Karpas-422 (cell line): Measurements from ENCODE around the gene HSPA1L. TPM values are rescaled to one million over a fixed set of nuclear protein-coding genes. Genes with fewer than 3 reads are reported as not detected.
"Not testable (repeated sequence)": the region's sequence is repeated elsewhere in the genome, so short reads cannot be mapped to it uniquely, and the experiment has no call there.

ENCODE experiments used
- DNase-seq: peaks from one replicate; pipeline ENCODE4 v3.0.0-alpha.2; 2015
- H2AFZ ChIP-seq: fragments of 200-600 bp; sonication (generic); 2 replicates; pipeline ENCODE4 v1.6.1; 2014; ENCODE audit warnings: antibody characterized with exemption, low read length, mixed read lengths
- H3K27ac ChIP-seq: fragments of 200-600 bp; sonication (generic); 2 replicates; pipeline ENCODE4 v1.5.1; 2014; ENCODE audit warnings: mild to moderate bottlenecking, low read length, moderate library complexity
- H3K27me3 ChIP-seq: fragments of 200-600 bp; sonication (generic); 2 replicates; pipeline ENCODE4 v1.6.1; 2014; ENCODE audit warnings: low read length, mixed read lengths
- H3K36me3 ChIP-seq: fragments of 200-600 bp; sonication (generic); 2 replicates; pipeline ENCODE4 v1.6.1; 2014; ENCODE audit warnings: low read length, mixed read lengths; ENCODE audit not compliant: insufficient read depth
- H3K4me1 ChIP-seq: fragments of 200-600 bp; sonication (generic); 2 replicates; pipeline ENCODE4 v1.6.1; 2014; ENCODE audit warnings: mild to moderate bottlenecking, low read length, mixed read lengths
- H3K4me2 ChIP-seq: fragments of 200-600 bp; sonication (generic); 2 replicates; pipeline ENCODE4 v1.6.1; 2014; ENCODE audit warnings: low read length, low read depth, mild to moderate bottlenecking; ENCODE audit not compliant: poor library complexity, severe bottlenecking
- H3K4me3 ChIP-seq: fragments of 200-600 bp; sonication (generic); 2 replicates; pipeline ENCODE4 v1.5.1; 2014; ENCODE audit warnings: mild to moderate bottlenecking, antibody characterized with exemption, low read length, mixed read lengths
- H3K79me2 ChIP-seq: fragments of 200-600 bp; sonication (generic); 2 replicates; pipeline ENCODE4 v1.6.1; 2014; ENCODE audit warnings: mild to moderate bottlenecking, low read length, mixed read lengths
- H3K9ac ChIP-seq: fragments of 200-600 bp; sonication (generic); 2 replicates; pipeline ENCODE4 v1.6.0; 2014; ENCODE audit warnings: low read length
- H3K9me2 ChIP-seq: fragments of 200-600 bp; sonication (generic), shearing (Covaris generic); replicated peaks from 2 replicates; pipeline ENCODE4 v1.6.0; 2014; ENCODE audit warnings: mild to moderate bottlenecking, low read length, moderate library complexity; ENCODE audit not compliant: insufficient read depth
- H3K9me3 ChIP-seq: fragments of 300-700, 200-600 bp; sonication (generic); 2 replicates; pipeline ENCODE4 v1.6.1; 2014; ENCODE audit warnings: low read length, mixed read lengths
- H4K20me1 ChIP-seq: fragments of 200-600 bp; sonication (generic); 2 replicates; pipeline ENCODE4 v1.6.1; 2014; ENCODE audit warnings: mild to moderate bottlenecking, antibody characterized with exemption, low read length, low read depth; ENCODE audit not compliant: insufficient read depth
- total RNA-seq: library from RNA; depleted of rRNA; stranded (reverse); fragments of >200 nt; shearing (Covaris generic); gene quantifications from 2 replicates; pipeline ENCODE4 v1.2.3, GENCODE V29; 2014; ENCODE audit warnings: low replicate concordance

HSPA1L gene
- total RNA-seq, 1 experiment from 2014 or later: not detected

GRCh38 chr6:31823592-31824196, 8.6 kb upstream of the HSPA1L start:
- not testable (repeated sequence) for DNase-seq

DNA sequence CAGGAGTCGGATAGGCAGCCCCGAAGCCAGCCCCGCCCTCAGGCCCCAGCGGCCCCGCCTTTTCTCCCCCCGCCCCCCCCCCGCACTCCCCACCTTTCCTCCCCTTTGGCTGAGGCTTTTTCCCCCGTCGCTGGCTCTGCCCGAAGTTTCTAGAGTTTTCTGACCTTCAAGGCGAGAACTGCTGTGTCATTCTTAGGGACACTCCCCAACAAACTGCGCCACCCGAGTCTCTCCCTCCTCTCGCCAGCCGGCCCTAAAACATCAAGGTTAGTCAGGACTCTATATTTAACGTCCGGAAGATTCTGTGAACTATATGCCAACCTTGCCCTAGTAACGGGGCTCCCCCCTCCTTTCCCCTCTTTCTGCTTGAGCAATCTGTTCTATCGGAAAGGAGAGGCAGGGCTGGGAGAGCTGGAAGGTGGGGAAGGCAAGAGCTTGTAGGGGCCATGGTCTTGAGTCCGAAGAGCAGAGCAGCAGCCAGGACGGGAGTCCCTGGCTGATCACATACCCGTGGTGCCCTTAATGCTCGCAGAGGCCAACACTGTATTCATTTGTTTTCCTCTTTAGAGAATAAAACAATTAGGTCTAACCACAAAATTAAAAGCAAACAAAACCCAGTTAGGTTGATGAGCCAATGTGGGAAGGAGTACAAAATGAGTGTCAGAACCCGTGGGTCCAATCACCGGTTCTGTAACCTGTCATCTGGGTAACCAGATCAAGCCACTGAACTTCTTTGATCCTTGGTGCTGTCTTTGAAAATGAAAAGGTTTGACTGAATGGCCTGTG, 7.1 kb upstream of the HSPA1L start:
- H4K20me1 ChIP-seq: no peaks in the 10 kb centered on the region
- H3K27me3 ChIP-seq: no peaks in the 10 kb centered on the region
- H3K27ac ChIP-seq: peak overlapping the region; percentile 69
- no peaks in the 10 kb centered on the region for H3K9me3 ChIP-seq
- DNase-seq: peak; percentile 84
- peaks cover 3% of the 10 kb centered on the region; the same call in 1 of the 2 replicates for H3K79me2 ChIP-seq
- peak overlapping the region; percentile 89 for H3K4me3 ChIP-seq
- H3K36me3 ChIP-seq: no peaks in the 10 kb centered on the region
- peak overlapping the region; percentile 98 for H2AFZ ChIP-seq
- peaks cover 31% of the 10 kb centered on the region for H3K4me1 ChIP-seq
- H3K9ac ChIP-seq: peak overlapping the region; percentile 85
- H3K4me2 ChIP-seq: peak overlapping the region; percentile 100
- no peaks in the 10 kb centered on the region for H3K9me2 ChIP-seq

More at GRCh38 chr6:31823592-31824196, 8.6 kb upstream of the HSPA1L start:
- H3K4me2 ChIP-seq, H4K20me1 ChIP-seq, H3K79me2 ChIP-seq, H3K9me2 ChIP-seq, H3K27me3 ChIP-seq, H3K27ac ChIP-seq, H2AFZ ChIP-seq, H3K9ac ChIP-seq, H3K4me3 ChIP-seq, H3K9me3 ChIP-seq, H3K36me3 ChIP-seq: not testable (repeated sequence)
- H3K4me1 ChIP-seq: peaks cover 31% of the 10 kb centered on the region

GRCh38 chr6:31821301-31822035, 6.4 kb upstream of the HSPA1L start:
- Histone ChIP-seq H3K4me3 (peak overlapping the region; percentile 89), H3K9me2 (no peaks in the 10 kb centered on the region), H3K9ac (peak overlapping the region; percentile 85), H3K27me3 (no peaks in the 10 kb centered on the region), H3K4me1 (peaks cover 28% of the 10 kb centered on the region), H2AFZ (peak overlapping the region; percentile 82), H3K79me2 (peaks cover 3% of the 10 kb centered on the region; the same call in 1 of the 2 replicates), H3K9me3 (no peaks in the 10 kb centered on the region), H3K27ac (peak overlapping the region; percentile 69; the same call in 1 of the 2 replicates), H3K4me2 (peak overlapping the region; percentile 100), H3K36me3 (no peaks in the 10 kb centered on the region), H4K20me1 (no peaks in the 10 kb centered on the region)
- peak; percentile 82 for DNase-seq

DNA sequence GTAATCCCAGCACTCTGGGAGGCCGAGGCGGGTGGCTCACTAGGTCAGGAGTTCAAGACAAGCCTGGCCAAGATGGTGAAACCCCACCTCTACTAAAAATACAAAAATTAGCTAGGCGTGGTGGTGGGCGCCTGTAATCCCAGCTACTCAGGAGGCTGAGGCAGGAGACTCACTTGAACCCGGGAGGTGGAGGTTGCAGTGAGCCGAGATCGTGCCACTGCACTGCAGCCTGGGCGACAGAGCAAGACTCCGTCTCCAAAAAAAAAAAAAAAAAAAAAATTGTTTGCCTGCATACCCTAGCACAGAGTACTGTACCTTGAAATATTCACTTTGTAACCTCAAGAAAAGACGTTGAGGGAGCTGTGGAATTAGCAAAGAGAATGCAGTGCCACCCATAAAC, 5.3 kb upstream of the HSPA1L start:
- not testable (repeated sequence) for H3K9me2 ChIP-seq, H3K27ac ChIP-seq, H3K36me3 ChIP-seq, H3K9ac ChIP-seq, H2AFZ ChIP-seq, H3K4me2 ChIP-seq, H4K20me1 ChIP-seq, H3K4me3 ChIP-seq, H3K79me2 ChIP-seq, DNase-seq, H3K27me3 ChIP-seq, H3K9me3 ChIP-seq
- H3K4me1 ChIP-seq: peaks cover 21% of the 10 kb centered on the region

- no peaks in the 10 kb centered on the region for H3K27me3 ChIP-seq
- no peaks in the 10 kb centered on the region for H4K20me1 ChIP-seq
- no peaks in the 10 kb centered on the region for H3K9me3 ChIP-seq
- H3K4me2 ChIP-seq: no peak overlapping the region
- H3K4me1 ChIP-seq: peaks cover 21% of the 10 kb centered on the region
- no peak overlapping the region for H2AFZ ChIP-seq
- H3K9me2 ChIP-seq: no peaks in the 10 kb centered on the region
- no peak overlapping the region for H3K27ac ChIP-seq
- no peak overlapping the region for H3K4me3 ChIP-seq
- peaks cover 3% of the 10 kb centered on the region; the same call in 1 of the 2 replicates for H3K79me2 ChIP-seq
- no peaks in the 10 kb centered on the region for H3K36me3 ChIP-seq
- DNase-seq: no peak
- no peak overlapping the region for H3K9ac ChIP-seq
Observed at GRCh38 chr6:31819871-31820299, 4.8 kb upstream of the HSPA1L start.

DNA sequence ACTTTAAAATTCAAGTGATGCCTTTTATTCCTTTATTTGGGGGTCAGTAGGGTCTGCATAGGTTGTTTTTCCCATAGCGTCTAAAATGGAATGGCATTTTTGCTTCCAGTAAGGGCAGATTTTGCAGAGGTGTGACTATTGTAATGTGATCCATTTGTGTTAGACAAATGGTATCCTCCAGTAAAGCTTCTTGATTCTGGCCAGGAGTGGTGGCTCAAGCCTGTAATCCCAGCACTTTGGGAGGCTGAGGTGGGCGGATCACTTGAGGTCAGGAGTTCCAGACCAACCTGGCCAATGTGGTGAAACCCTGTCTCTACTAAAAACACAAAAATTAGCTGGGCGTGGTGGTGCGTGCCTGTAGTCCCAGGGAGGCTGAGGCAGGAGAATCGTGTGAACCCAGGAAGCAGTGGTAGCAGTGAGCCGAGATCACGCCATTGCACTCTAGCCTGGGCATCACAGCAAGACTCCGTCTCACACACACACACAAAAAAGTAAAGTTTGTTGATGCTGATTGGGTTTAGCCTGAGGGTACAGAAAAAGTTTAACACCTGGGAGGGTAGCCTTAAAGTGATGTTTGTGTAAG, 2.9 kb upstream of the HSPA1L start:
- DNase-seq, H3K79me2 ChIP-seq, H3K27ac ChIP-seq, H3K36me3 ChIP-seq, H4K20me1 ChIP-seq, H3K27me3 ChIP-seq, H3K4me3 ChIP-seq, H2AFZ ChIP-seq, H3K9me2 ChIP-seq, H3K4me2 ChIP-seq, H3K9ac ChIP-seq, H3K9me3 ChIP-seq: not testable (repeated sequence)
- H3K4me1 ChIP-seq: peaks cover 18% of the 10 kb centered on the region

DNA sequence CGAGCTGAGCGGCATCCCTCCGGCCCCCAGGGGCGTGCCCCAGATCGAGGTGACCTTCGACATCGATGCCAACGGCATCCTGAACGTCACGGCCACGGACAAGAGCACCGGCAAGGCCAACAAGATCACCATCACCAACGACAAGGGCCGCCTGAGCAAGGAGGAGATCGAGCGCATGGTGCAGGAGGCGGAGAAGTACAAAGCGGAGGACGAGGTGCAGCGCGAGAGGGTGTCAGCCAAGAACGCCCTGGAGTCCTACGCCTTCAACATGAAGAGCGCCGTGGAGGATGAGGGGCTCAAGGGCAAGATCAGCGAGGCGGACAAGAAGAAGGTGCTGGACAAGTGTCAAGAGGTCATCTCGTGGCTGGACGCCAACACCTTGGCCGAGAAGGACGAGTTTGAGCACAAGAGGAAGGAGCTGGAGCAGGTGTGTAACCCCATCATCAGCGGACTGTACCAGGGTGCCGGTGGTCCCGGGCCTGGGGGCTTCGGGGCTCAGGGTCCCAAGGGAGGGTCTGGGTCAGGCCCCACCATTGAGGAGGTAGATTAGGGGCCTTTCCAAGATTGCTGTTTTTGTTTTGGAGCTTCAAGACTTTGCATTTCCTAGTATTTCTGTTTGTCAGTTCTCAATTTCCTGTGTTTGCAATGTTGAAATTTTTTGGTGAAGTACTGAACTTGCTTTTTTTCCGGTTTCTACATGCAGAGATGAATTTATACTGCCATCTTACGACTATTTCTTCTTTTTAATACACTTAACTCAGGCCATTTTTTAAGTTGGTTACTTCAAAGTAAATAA, 2.2 kb upstream of the HSPA1L start:
- H3K79me2 ChIP-seq, H4K20me1 ChIP-seq: not testable (repeated sequence)

More for the DNA sequence above, 2.2 kb upstream of the HSPA1L start:
- not testable (repeated sequence) for H3K27me3 ChIP-seq, H3K27ac ChIP-seq, H3K4me3 ChIP-seq, H3K4me2 ChIP-seq, H2AFZ ChIP-seq, H3K9me3 ChIP-seq, H3K36me3 ChIP-seq, H3K9me2 ChIP-seq, DNase-seq
- 0 out of 2 replicates have a peak overlapping the region, but pooled peaks have one; percentile 39 for H3K9ac ChIP-seq
- peaks cover 11% of the 10 kb centered on the region for H3K4me1 ChIP-seq
